SU-DHL-6 (cell line): ENCODE results near the gene ECT2.

Experiments
- H2AFZ ChIP-seq: fragments of 200-600 bp; sonication (generic); 2 replicates; pipeline ENCODE4 v1.6.1; 2014; ENCODE audit warnings: low read depth, mild to moderate bottlenecking, moderate library complexity, mixed read lengths, antibody characterized with exemption, low read length; ENCODE audit not compliant: severe bottlenecking
- H3F3A ChIP-seq: fragments of 200-600 bp; shearing (Covaris generic); 2 replicates; pipeline ENCODE4 v1.6.0; 2016; ENCODE audit warnings: antibody characterized with exemption, mild to moderate bottlenecking; ENCODE audit not compliant: insufficient read depth
- H3K27ac ChIP-seq: fragments of 200-600 bp; sonication (generic); 2 replicates; pipeline ENCODE4 v1.5.1; 2016; ENCODE audit warnings: low read depth, mild to moderate bottlenecking, low read length, moderate library complexity, mixed read lengths
- H3K27me3 ChIP-seq: fragments of 200-600 bp; sonication (generic), shearing (Covaris generic); 2 replicates; pipeline ENCODE4 v1.6.0; 2014; ENCODE audit warnings: mild to moderate bottlenecking, low read length
- H3K36me3 ChIP-seq: fragments of 200-600 bp; sonication (generic); 2 replicates; pipeline ENCODE4 v1.6.1; 2014; ENCODE audit warnings: mild to moderate bottlenecking, low read length, mixed read lengths
- H3K4me2 ChIP-seq: fragments of 300-600, 200-600 bp; shearing (Covaris generic), sonication (generic); 2 replicates; pipeline ENCODE4 v1.6.0; 2014; ENCODE audit warnings: low read length, low read depth, mild to moderate bottlenecking; ENCODE audit not compliant: poor library complexity, severe bottlenecking
- H3K4me3 ChIP-seq: fragments of 200-600 bp; sonication (generic); 2 replicates; pipeline ENCODE4 v1.5.1; 2014; ENCODE audit warnings: antibody characterized with exemption, low read length, mild to moderate bottlenecking, mixed read lengths; ENCODE audit not compliant: insufficient read depth, poor library complexity, severe bottlenecking
- H3K79me2 ChIP-seq: fragments of 200-600 bp; sonication (generic); 2 replicates; pipeline ENCODE4 v1.6.1; 2014; ENCODE audit warnings: mild to moderate bottlenecking, low read length, moderate library complexity; ENCODE audit not compliant: insufficient read depth
- H3K9ac ChIP-seq: fragments of 200-600 bp; sonication (generic); 2 replicates; pipeline ENCODE4 v1.7.0; 2014; ENCODE audit warnings: mild to moderate bottlenecking, low read length
- H3K9me2 ChIP-seq: fragments of 200-600 bp; sonication (generic); replicated peaks from 2 replicates; pipeline ENCODE4 v1.6.1; 2014; ENCODE audit warnings: low read length; ENCODE audit not compliant: insufficient read depth
- H3K9me3 ChIP-seq: fragments of 200-600 bp; sonication (generic); 2 replicates; pipeline ENCODE4 v1.6.1; 2014; ENCODE audit warnings: low read length, mixed read lengths; ENCODE audit not compliant: insufficient read depth
- H4K20me1 ChIP-seq: fragments of 200-600 bp; sonication (generic); 2 replicates; pipeline ENCODE4 v1.6.1; 2014; ENCODE audit warnings: low read depth, mild to moderate bottlenecking, antibody characterized with exemption, low read length, moderate library complexity, mixed read lengths
- CTCF ChIP-seq: fragments of 200-600 bp; sonication (generic); IDR thresholded peaks from one replicate; pipeline ENCODE4 v1.5.1; 2017; ENCODE audit warnings: antibody characterized with exemption, mild to moderate bottlenecking, low read length, moderate library complexity; ENCODE audit not compliant: insufficient read depth, poor library complexity, severe bottlenecking
- EZH2phosphoT487 ChIP-seq: fragments of 200-600 bp; sonication (generic), shearing (Covaris generic); conservative IDR thresholded peaks from 2 replicates; pipeline ENCODE4 v1.6.1; 2018; ENCODE audit warnings: mild to moderate bottlenecking, antibody characterized with exemption, low read length, moderate library complexity, mixed read lengths

ECT2 gene

DNA sequence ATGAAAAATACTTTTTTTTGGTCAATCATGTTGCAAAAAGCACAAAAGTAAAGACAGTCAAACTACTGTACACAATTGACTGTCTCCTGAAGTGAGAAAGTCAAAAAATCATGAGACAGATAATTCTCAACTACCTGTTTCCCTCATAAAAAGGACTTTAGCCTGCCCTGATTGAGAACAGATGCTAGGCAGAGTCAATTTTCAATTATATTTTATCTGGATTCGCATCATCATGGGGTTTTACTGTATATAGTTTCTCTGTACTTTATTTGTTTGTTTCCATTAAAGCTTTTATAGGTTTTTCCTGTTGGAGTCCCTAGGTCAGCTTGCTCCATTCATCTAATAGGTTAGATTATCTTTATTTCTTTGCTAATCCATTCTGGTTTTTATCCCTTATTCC lies 53.8 kb downstream of the ECT2 start:
- no peak overlapping the region for H3K9ac ChIP-seq
- peaks cover 7% of the 10 kb centered on the region; the same call in 1 of the 2 replicates for H3F3A ChIP-seq
- TF ChIP-seq CTCF (no peak), EZH2phosphoT487 (no peak)
- no peak overlapping the region for H3K27ac ChIP-seq
- no peaks in the 10 kb centered on the region for H3K27me3 ChIP-seq
- H3K36me3 ChIP-seq, result peaks cover 53% of the 10 kb centered on the region; the same call in 1 of the 2 replicates
- no peak overlapping the region for H3K4me3 ChIP-seq
- H3K4me2 ChIP-seq, result no peak overlapping the region
- H4K20me1 ChIP-seq, result no peaks in the 10 kb centered on the region
- H3K9me2 ChIP-seq, result no peaks in the 10 kb centered on the region
- no peaks in the 10 kb centered on the region for H3K79me2 ChIP-seq
- no peak overlapping the region for H2AFZ ChIP-seq
- H3K9me3 ChIP-seq, result no peaks in the 10 kb centered on the region

DNA sequence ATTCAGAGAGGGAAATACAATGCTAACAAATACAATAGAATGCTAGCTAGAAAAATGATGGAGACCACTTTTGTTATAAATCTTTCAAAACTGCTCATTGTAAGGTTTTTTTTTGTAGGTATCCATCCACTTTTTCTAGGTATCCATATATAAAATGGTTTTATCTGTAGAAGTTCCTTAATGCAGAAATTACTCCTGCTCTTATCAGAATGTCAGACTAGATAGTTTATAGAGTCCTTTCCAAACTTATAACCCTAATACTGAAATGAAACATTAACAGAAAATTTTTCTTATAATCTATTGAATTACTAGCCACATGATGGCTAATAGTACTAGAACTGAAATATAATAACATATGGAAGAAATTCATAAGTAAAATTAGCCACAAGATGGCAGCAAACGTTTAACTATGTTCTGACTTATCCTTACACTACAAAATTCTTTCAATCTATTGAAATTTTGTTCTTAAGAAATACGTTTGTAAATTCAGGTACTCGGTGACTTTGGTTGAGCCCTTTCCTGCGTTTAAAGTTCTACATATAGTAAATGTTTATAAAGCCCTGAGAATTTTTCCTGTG lies 58.5 kb downstream of the ECT2 start:
- H3K79me2 ChIP-seq, result no peaks in the 10 kb centered on the region
- no peak overlapping the region for H3K9ac ChIP-seq
- H3K9me3 ChIP-seq, result no peaks in the 10 kb centered on the region
- peaks cover 76% of the 10 kb centered on the region; the same call in 1 of the 2 replicates for H3K36me3 ChIP-seq
- H4K20me1 ChIP-seq, result peaks cover 8% of the 10 kb centered on the region; the same call in 1 of the 2 replicates
- no peak overlapping the region for H3K4me3 ChIP-seq
- H2AFZ ChIP-seq, result no peak overlapping the region
- no peak overlapping the region for H3K27ac ChIP-seq
- H3K9me2 ChIP-seq, result no peaks in the 10 kb centered on the region
- TF ChIP-seq CTCF, result no peak
- no peak for TF ChIP-seq EZH2phosphoT487
- H3K27me3 ChIP-seq, result no peaks in the 10 kb centered on the region
- no peak overlapping the region for H3K4me2 ChIP-seq
- no peaks in the 10 kb centered on the region for H3F3A ChIP-seq

GRCh38 chr3:172811099-172811498 lies 60.6 kb downstream of the ECT2 start:
- Histone ChIP-seq H3F3A (no peaks in the 10 kb centered on the region), H3K9me3 (no peaks in the 10 kb centered on the region)

More at GRCh38 chr3:172811099-172811498, 60.6 kb downstream of the ECT2 start:
- no peak overlapping the region for H2AFZ ChIP-seq
- H3K4me2 ChIP-seq, result no peak overlapping the region
- no peaks in the 10 kb centered on the region for H3K9me2 ChIP-seq
- H3K27me3 ChIP-seq, result no peaks in the 10 kb centered on the region
- H3K9ac ChIP-seq, result no peak overlapping the region
- TF ChIP-seq EZH2phosphoT487 (no peak), CTCF (no peak)
- H3K4me3 ChIP-seq, result no peak overlapping the region
- no peak overlapping the region for H3K27ac ChIP-seq
- peaks cover 8% of the 10 kb centered on the region; the same call in 1 of the 2 replicates for H4K20me1 ChIP-seq
- H3K36me3 ChIP-seq, result peaks cover 73% of the 10 kb centered on the region; the same call in 1 of the 2 replicates
- no peaks in the 10 kb centered on the region for H3K79me2 ChIP-seq
